KMS-11 (cell line): ENCODE results near the gene EPS8.
"Not testable (repeated sequence)": the region's sequence is repeated elsewhere in the genome, so short reads cannot be mapped to it uniquely, and the experiment has no call there.

Experiments used
- H2AFZ ChIP-seq: fragments of 200-600 bp; sonication (generic); 2 replicates; pipeline ENCODE4 v1.6.1; 2016; ENCODE audit warnings: antibody characterized with exemption, mixed run types, low read depth
- H3K27ac ChIP-seq: fragments of 200-600 bp; sonication (generic); 2 replicates; pipeline ENCODE4 v1.6.1; 2016; ENCODE audit warnings: mild to moderate bottlenecking, mixed run types
- H3K27me3 ChIP-seq: fragments of 200-600 bp; sonication (generic); 2 replicates; pipeline ENCODE4 v1.6.1; 2017; ENCODE audit warnings: mild to moderate bottlenecking, low read depth, mixed run types, moderate library complexity; ENCODE audit not compliant: insufficient read depth
- H3K36me3 ChIP-seq: fragments of 200-600 bp; sonication (generic); 2 replicates; pipeline ENCODE4 v1.6.1; 2017; ENCODE audit warnings: mild to moderate bottlenecking, mixed run types; ENCODE audit not compliant: insufficient read depth
- H3K4me1 ChIP-seq: fragments of 200-600 bp; sonication (generic); 2 replicates; pipeline ENCODE4 v1.6.1; 2016; ENCODE audit warnings: mild to moderate bottlenecking, low read depth, mixed run types; ENCODE audit not compliant: poor library complexity, severe bottlenecking
- H3K4me2 ChIP-seq: fragments of 200-600 bp; sonication (generic); 2 replicates; pipeline ENCODE4 v1.7.0; 2016; ENCODE audit warnings: mild to moderate bottlenecking, mixed run types
- H3K4me3 ChIP-seq: fragments of 200-600 bp; sonication (generic); IDR thresholded peaks from 2 replicates; pipeline ENCODE4 v1.6.1; 2017; ENCODE audit warnings: low read depth, low read length, mixed read lengths; ENCODE audit not compliant: insufficient read depth
- H3K79me2 ChIP-seq: fragments of 200-600 bp; sonication (generic); 2 replicates; pipeline ENCODE4 v1.6.1; 2016; ENCODE audit warnings: low read depth, mixed run types; ENCODE audit not compliant: insufficient read depth
- H3K9ac ChIP-seq: fragments of 200-600 bp; sonication (generic); 2 replicates; pipeline ENCODE4 v1.6.1; 2016; ENCODE audit warnings: mild to moderate bottlenecking, mixed run types
- H4K20me1 ChIP-seq: fragments of 200-600 bp; sonication (generic); 2 replicates; pipeline ENCODE4 v1.6.1; 2016; ENCODE audit warnings: mild to moderate bottlenecking, mixed run types; ENCODE audit not compliant: insufficient read depth
- TF ChIP-seq, protein P1 (sequence below): fragments of 200-600 bp; sonication (generic); conservative IDR thresholded peaks from 2 replicates; pipeline ENCODE4 v1.6.1; 2017; ENCODE audit warnings: low read depth, mild to moderate bottlenecking, antibody characterized with exemption, low read length, moderate library complexity, mixed read lengths

EPS8 gene

DNA sequence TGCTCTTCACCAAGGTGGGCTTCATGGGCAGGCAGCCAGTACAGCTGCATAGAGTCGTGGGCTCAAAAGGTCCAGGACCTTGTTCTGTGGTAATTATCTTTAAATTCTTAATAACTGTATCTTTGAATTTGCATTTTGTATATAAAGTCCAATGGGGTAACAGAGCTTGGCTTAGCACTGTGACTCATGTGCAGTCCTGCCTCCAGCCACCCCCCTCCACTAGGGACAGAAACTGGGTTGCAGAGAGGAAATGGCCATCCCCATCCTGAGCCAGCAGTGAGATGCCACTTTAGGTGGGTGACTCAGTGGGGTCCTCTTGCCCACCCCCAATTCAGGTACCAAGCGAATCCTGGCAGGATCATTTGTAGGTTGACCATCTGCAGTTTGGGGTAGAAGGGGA, 48.1 kb downstream of the EPS8 start:
- H3K27ac ChIP-seq: no peak overlapping the region
- no peak overlapping the region for H3K4me2 ChIP-seq
- no peaks in the 10 kb centered on the region for H3K27me3 ChIP-seq
- H3K4me1 ChIP-seq: no peaks in the 10 kb centered on the region
- TF ChIP-seq, protein P1, sequence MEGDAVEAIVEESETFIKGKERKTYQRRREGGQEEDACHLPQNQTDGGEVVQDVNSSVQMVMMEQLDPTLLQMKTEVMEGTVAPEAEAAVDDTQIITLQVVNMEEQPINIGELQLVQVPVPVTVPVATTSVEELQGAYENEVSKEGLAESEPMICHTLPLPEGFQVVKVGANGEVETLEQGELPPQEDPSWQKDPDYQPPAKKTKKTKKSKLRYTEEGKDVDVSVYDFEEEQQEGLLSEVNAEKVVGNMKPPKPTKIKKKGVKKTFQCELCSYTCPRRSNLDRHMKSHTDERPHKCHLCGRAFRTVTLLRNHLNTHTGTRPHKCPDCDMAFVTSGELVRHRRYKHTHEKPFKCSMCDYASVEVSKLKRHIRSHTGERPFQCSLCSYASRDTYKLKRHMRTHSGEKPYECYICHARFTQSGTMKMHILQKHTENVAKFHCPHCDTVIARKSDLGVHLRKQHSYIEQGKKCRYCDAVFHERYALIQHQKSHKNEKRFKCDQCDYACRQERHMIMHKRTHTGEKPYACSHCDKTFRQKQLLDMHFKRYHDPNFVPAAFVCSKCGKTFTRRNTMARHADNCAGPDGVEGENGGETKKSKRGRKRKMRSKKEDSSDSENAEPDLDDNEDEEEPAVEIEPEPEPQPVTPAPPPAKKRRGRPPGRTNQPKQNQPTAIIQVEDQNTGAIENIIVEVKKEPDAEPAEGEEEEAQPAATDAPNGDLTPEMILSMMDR: no peak
- no peak overlapping the region for H3K4me3 ChIP-seq
- no peaks in the 10 kb centered on the region for H4K20me1 ChIP-seq
- no peaks in the 10 kb centered on the region for H3K36me3 ChIP-seq
- no peaks in the 10 kb centered on the region for H3K79me2 ChIP-seq
- H2AFZ ChIP-seq: no peak overlapping the region
- H3K9ac ChIP-seq: no peak overlapping the region

- not testable (repeated sequence) for H3K4me3 ChIP-seq, H3K4me1 ChIP-seq, H3K27ac ChIP-seq, H3K79me2 ChIP-seq, H3K27me3 ChIP-seq, H3K36me3 ChIP-seq, H3K4me2 ChIP-seq, H4K20me1 ChIP-seq, H2AFZ ChIP-seq, H3K9ac ChIP-seq
Observed at GRCh38 chr12:15740389-15740788, 48.8 kb downstream of the EPS8 start.

- no peak overlapping the region for H3K4me3 ChIP-seq
- no peaks in the 10 kb centered on the region for H3K79me2 ChIP-seq
- TF ChIP-seq, protein P1: no peak
- no peak overlapping the region for H3K9ac ChIP-seq
- no peak overlapping the region for H3K27ac ChIP-seq
- H3K36me3 ChIP-seq: no peaks in the 10 kb centered on the region
- H3K4me1 ChIP-seq: no peaks in the 10 kb centered on the region
- no peaks in the 10 kb centered on the region for H3K27me3 ChIP-seq
- H2AFZ ChIP-seq: no peak overlapping the region
- H4K20me1 ChIP-seq: no peaks in the 10 kb centered on the region
- no peak overlapping the region for H3K4me2 ChIP-seq
Observed at GRCh38 chr12:15738438-15739015, 50.7 kb downstream of the EPS8 start.

GRCh38 chr12:15735837-15736615, 53.2 kb downstream of the EPS8 start:
- Histone ChIP-seq H3K36me3 (no peaks in the 10 kb centered on the region), H3K9ac (no peak overlapping the region), H2AFZ (no peak overlapping the region), H3K27ac (no peak overlapping the region), H3K4me3 (no peak overlapping the region), H4K20me1 (no peaks in the 10 kb centered on the region), H3K27me3 (no peaks in the 10 kb centered on the region), H3K79me2 (no peaks in the 10 kb centered on the region), H3K4me2 (no peak overlapping the region), H3K4me1 (no peaks in the 10 kb centered on the region)
- TF ChIP-seq, protein P1: no peak

DNA sequence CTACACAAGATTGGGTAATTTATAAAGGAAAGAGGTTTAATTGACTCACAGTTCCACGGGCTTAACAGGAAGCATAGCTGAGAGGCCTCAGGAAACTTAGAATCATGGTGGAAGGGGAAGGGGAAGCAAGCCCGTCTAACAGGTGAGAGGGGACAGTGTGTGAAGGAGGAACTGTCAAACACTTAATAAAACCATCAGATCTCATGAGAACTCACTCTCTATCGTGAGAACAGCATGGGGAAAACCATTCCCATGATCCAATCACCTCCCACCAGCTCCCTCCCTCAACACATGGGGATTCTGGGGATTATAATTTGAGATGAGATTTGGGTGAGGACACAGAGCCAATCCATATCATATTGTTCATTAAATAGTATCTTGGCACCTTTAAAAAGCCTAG, 56.1 kb downstream of the EPS8 start:
- H4K20me1 ChIP-seq: no peaks in the 10 kb centered on the region
- no peak overlapping the region for H2AFZ ChIP-seq
- H3K79me2 ChIP-seq: no peaks in the 10 kb centered on the region
- H3K36me3 ChIP-seq: no peaks in the 10 kb centered on the region
- no peaks in the 10 kb centered on the region for H3K27me3 ChIP-seq
- TF ChIP-seq, protein P1: no peak
- no peaks in the 10 kb centered on the region for H3K4me1 ChIP-seq
- no peak overlapping the region for H3K27ac ChIP-seq
- H3K4me2 ChIP-seq: no peak overlapping the region
- H3K9ac ChIP-seq: no peak overlapping the region
- H3K4me3 ChIP-seq: no peak overlapping the region
